HG03520 (cell line): Measurements from ENCODE around the gene NEAT1.

ENCODE experiments used
- ATAC-seq: cut with Tn5 transposase; IDR thresholded peaks from one replicate; pipeline ENCODE4 v1.9.1; 2021; ENCODE audit warnings: mild to moderate bottlenecking, moderate library complexity; ENCODE audit not compliant: unreplicated experiment

Gene NEAT1

GRCh38 chr11:65389294-65389980, 33.2 kb upstream of the NEAT1 start:
- no peak for ATAC-seq

- ATAC-seq = no peak
Observed at GRCh38 chr11:65390099-65390941, 32.3 kb upstream of the NEAT1 start.

- ATAC-seq = no peak
Observed at GRCh38 chr11:65390996-65391395, 31.6 kb upstream of the NEAT1 start.

GRCh38 chr11:65392186-65392829, 30.3 kb upstream of the NEAT1 start:
- ATAC-seq = no peak

GRCh38 chr11:65392899-65393298, 29.7 kb upstream of the NEAT1 start:
- ATAC-seq = no peak

- ATAC-seq = no peak
Observed at GRCh38 chr11:65393513-65394079, 29.0 kb upstream of the NEAT1 start.

- ATAC-seq = no peak
Observed at GRCh38 chr11:65394125-65394536, 28.5 kb upstream of the NEAT1 start.

GRCh38 chr11:65395961-65396530, 26.6 kb upstream of the NEAT1 start:
- ATAC-seq = no peak

- ATAC-seq = no peak
Observed at GRCh38 chr11:65396769-65397745, 25.5 kb upstream of the NEAT1 start.

- no peak for ATAC-seq
Observed at GRCh38 chr11:65398362-65398910, 24.2 kb upstream of the NEAT1 start.

- no peak for ATAC-seq
Observed at GRCh38 chr11:65399249-65399648, 23.3 kb upstream of the NEAT1 start.

- no peak for ATAC-seq
Observed at GRCh38 chr11:65399845-65400244, 22.8 kb upstream of the NEAT1 start.

GRCh38 chr11:65400307-65401072, 22.1 kb upstream of the NEAT1 start:
- ATAC-seq = no peak

- no peak for ATAC-seq
Observed at GRCh38 chr11:65401073-65401802, 21.4 kb upstream of the NEAT1 start.

GRCh38 chr11:65401803-65402248, 20.8 kb upstream of the NEAT1 start:
- ATAC-seq = no peak

GRCh38 chr11:65402790-65403189, 19.8 kb upstream of the NEAT1 start:
- no peak for ATAC-seq

- ATAC-seq = no peak
Observed at GRCh38 chr11:65403607-65404121, 18.9 kb upstream of the NEAT1 start.

GRCh38 chr11:65404210-65404609, 18.4 kb upstream of the NEAT1 start:
- no peak for ATAC-seq
